CD14-positive monocyte (primary cell): ENCODE measurements around the gene TUBGCP5. TPM values are rescaled to one million over a fixed set of nuclear protein-coding genes. Genes with fewer than 3 reads are reported as not detected.
A peak's percentile ranks its signal among the peaks of the same experiment; 100 is the strongest.

ENCODE experiments used
- DNase-seq, 3 donors: peaks; one replicate each; pipeline ENCODE4 v3.0.0-alpha.2; 2011 to 2022
- H2AFZ ChIP-seq: 2 replicates; pipeline ENCODE4 v1.6.0; 2012; ENCODE audit warnings: mild to moderate bottlenecking, low read depth, low read length, inconsistent platforms; ENCODE audit not compliant: insufficient read depth, poor library complexity, severe bottlenecking
- H3K27ac ChIP-seq, 2 donors: 1 replicate in 1 of 2; 2 replicates in 1 of 2; pipeline ENCODE4 v1.5.1; 2012 to 2013; ENCODE audit warnings: low read length in 2 of 2, control low read depth in 1 of 2, inconsistent platforms in 1 of 2, low read depth in 1 of 2, mild to moderate bottlenecking in 1 of 2
- H3K27me3 ChIP-seq, 2 donors: one replicate each; pipeline versions ENCODE4 v1.6.0 to v1.6.1; 2011 to 2013; ENCODE audit warnings: low read length in 2 of 2; ENCODE audit not compliant: control insufficient read depth in 2 of 2, insufficient read depth in 2 of 2
- H3K36me3 ChIP-seq, 2 donors: replicated peaks in 1 of 2; 1 replicate in 1 of 2; 2 replicates in 1 of 2; pipeline versions ENCODE4 v1.5.1 to v1.6.1; 2012 to 2013; ENCODE audit warnings: low read length in 2 of 2, control low read depth in 1 of 2, inconsistent platforms in 1 of 2, mild to moderate bottlenecking in 1 of 2; ENCODE audit not compliant: insufficient read depth in 2 of 2, control insufficient read depth in 1 of 2
- H3K4me1 ChIP-seq, 2 donors: 1 replicate in 1 of 2; 2 replicates in 1 of 2; pipeline versions ENCODE4 v1.5.1 to v1.6.1; 2012 to 2013; ENCODE audit warnings: low read length in 2 of 2, control low read depth in 1 of 2, inconsistent platforms in 1 of 2, mild to moderate bottlenecking in 1 of 2, moderate library complexity in 1 of 2; ENCODE audit not compliant: insufficient read depth in 2 of 2, control insufficient read depth in 1 of 2
- H3K4me2 ChIP-seq: replicated peaks from 2 replicates; pipeline ENCODE3; 2012; ENCODE audit warnings: low read length, moderate library complexity, mild to moderate bottlenecking; ENCODE audit not compliant: poor library complexity, severe bottlenecking; ENCODE audit errors: extremely low read depth
- H3K4me3 ChIP-seq, 3 experiments: fragments of 200-600 bp in 1 of 3; sonication (generic) in 1 of 3; replicated peaks in 1 of 3; 1 replicate in 2 of 3; 2 replicates in 1 of 3; pipeline ENCODE4 v1.5.1; 2011 to 2013; ENCODE audit warnings: low read length in 3 of 3, mild to moderate bottlenecking in 3 of 3, control low read depth in 2 of 3, low read depth in 2 of 3, inconsistent platforms in 1 of 3, moderate library complexity in 1 of 3
- H3K79me2 ChIP-seq: 2 replicates; pipeline ENCODE4 v1.6.0; 2012; ENCODE audit warnings: mild to moderate bottlenecking, control low read depth, inconsistent platforms, low read length, moderate library complexity; ENCODE audit not compliant: insufficient read depth
- H3K9ac ChIP-seq: 2 replicates; pipeline ENCODE4 v1.6.0; 2017; ENCODE audit warnings: low read length, mild to moderate bottlenecking; ENCODE audit not compliant: insufficient read depth, poor library complexity, severe bottlenecking
- H3K9me3 ChIP-seq, 2 donors: replicated peaks in 1 of 2; 1 replicate in 1 of 2; 2 replicates in 1 of 2; pipeline versions ENCODE4 v1.5.1 to v1.6.1; 2012 to 2013; ENCODE audit warnings: low read length in 2 of 2, control low read depth in 1 of 2; ENCODE audit not compliant: control insufficient read depth in 1 of 2, insufficient read depth in 1 of 2
- H4K20me1 ChIP-seq: 2 replicates; pipeline ENCODE4 v1.6.0; 2012; ENCODE audit warnings: mild to moderate bottlenecking, low read length, control low read depth, moderate library complexity; ENCODE audit not compliant: insufficient read depth
- H3K27ac Mint-ChIP-seq, 7 donors: one replicate each; pipeline ENCODE4 v1.8.0; 2020; ENCODE audit warnings: mild to moderate bottlenecking in 7 of 7, mixed read lengths in 7 of 7, moderate library complexity in 6 of 7, inconsistent platforms in 2 of 7
- H3K27me3 Mint-ChIP-seq, 3 donors: one replicate each; pipeline ENCODE4 v1.8.0; 2021 to 2022; ENCODE audit warnings: low read depth in 3 of 3, mild to moderate bottlenecking in 3 of 3, mixed read lengths in 3 of 3, moderate library complexity in 3 of 3, inconsistent platforms in 1 of 3
- H3K36me3 Mint-ChIP-seq, 2 donors: one replicate each; pipeline ENCODE4 v1.8.0; 2020; ENCODE audit warnings: mixed read lengths in 2 of 2, inconsistent platforms in 1 of 2, mild to moderate bottlenecking in 1 of 2
- H3K4me1 Mint-ChIP-seq: one replicate; pipeline ENCODE4 v1.8.0; 2020; ENCODE audit warnings: mild to moderate bottlenecking, mixed read lengths
- H3K4me3 Mint-ChIP-seq, 2 donors: one replicate each; pipeline ENCODE4 v1.8.0; 2020; ENCODE audit warnings: mild to moderate bottlenecking in 2 of 2, mixed read lengths in 2 of 2, moderate library complexity in 1 of 2
- H3K9me3 Mint-ChIP-seq, 7 donors: one replicate each; pipeline ENCODE4 v1.8.0; 2020 to 2022; ENCODE audit warnings: mixed read lengths in 7 of 7, mild to moderate bottlenecking in 6 of 7, moderate library complexity in 6 of 7, inconsistent platforms in 2 of 7
- WGBS: methylation state at CpG from one replicate; pipeline ENCODE4 v1.1.5; 2013; ENCODE audit warnings: missing lambda C conversion rate; ENCODE audit not compliant: insufficient coverage; 5-methylcytosine and 5-hydroxymethylcytosine counted together
- intact Hi-C, 2 donors: fragments of 100-400 bp; cut with micrococcal nuclease; formaldehyde crosslinking; loops; one replicate each; pipeline versions ENCODE4 v1.15.0 to v1.15.1; 2023
- polyA plus RNA-seq, 3 donors: library from polyadenylated mRNA; depleted of rRNA in 1 of 3; unstranded in 2 of 3; stranded (reverse) in 1 of 3; fragments of 300-500 nt in 2 of 3; fragments of >200 nt in 1 of 3; fragmentation: Illumina TruSeq in 2 of 3; gene quantifications; 1 replicate in 2 of 3; 2 replicates in 1 of 3; pipeline ENCODE4 v1.2.3, GENCODE V29; 2012 to 2021
- TF ChIP-seq, protein P1 (sequence below): fragments of 200-600 bp; IDR thresholded peaks from one replicate; pipeline ENCODE4 v1.8.0; 2022; ENCODE audit warnings: antibody characterized with exemption, mild to moderate bottlenecking

Gene TUBGCP5
- polyA plus RNA-seq, 3 donors = 1.4 to 5.8 (median 1.8) TPM

DNA sequence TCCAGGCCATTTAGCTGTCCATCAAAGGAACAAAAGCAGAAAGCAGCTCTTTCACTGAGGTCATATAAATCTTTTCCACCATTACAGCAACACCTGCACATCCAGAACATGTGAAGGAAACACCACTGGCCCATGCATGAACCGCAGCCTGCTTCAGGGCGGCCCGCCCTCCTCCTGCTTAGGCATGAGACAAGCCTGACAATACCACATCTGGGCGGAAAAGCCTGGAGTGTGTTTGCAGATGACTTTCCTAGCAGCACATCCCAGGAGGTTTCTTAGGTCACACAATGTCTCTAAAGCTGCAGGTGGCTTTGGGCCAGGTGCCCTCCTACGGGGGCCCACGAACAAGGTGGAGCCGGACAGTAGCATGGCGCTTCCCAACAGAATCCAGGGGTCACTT is 78.8 kb downstream of the TUBGCP5 start:
- Histone ChIP-seq H3K9ac (no peak overlapping the region), H3K4me2 (no peak overlapping the region), H3K9me3 (no peaks in the 10 kb centered on the region), H3K4me3 (no peak overlapping the region), H4K20me1 (peaks cover 99% of the 10 kb centered on the region), H3K36me3 (no peaks in the 10 kb centered on the region), H3K4me1 (peaks cover 37 to 40% of the 10 kb centered on the region in 2 donors), H3K27me3 (no peaks in the 10 kb centered on the region), H2AFZ (no peak overlapping the region), H3K27ac (no peak overlapping the region), H3K79me2 (peaks cover 74% of the 10 kb centered on the region)
- intact Hi-C loops = no loop called here
- H3K27ac Mint-ChIP-seq = no peak overlapping the region
- DNase-seq = no peak
- peaks cover 0 to 1% (median 0%) of the 10 kb centered on the region in 3 donors for H3K27me3 Mint-ChIP-seq
- H3K36me3 Mint-ChIP-seq = peaks cover 4 to 11% of the 10 kb centered on the region in 2 donors
- no peak overlapping the region for H3K4me3 Mint-ChIP-seq
- TF ChIP-seq, protein P1, sequence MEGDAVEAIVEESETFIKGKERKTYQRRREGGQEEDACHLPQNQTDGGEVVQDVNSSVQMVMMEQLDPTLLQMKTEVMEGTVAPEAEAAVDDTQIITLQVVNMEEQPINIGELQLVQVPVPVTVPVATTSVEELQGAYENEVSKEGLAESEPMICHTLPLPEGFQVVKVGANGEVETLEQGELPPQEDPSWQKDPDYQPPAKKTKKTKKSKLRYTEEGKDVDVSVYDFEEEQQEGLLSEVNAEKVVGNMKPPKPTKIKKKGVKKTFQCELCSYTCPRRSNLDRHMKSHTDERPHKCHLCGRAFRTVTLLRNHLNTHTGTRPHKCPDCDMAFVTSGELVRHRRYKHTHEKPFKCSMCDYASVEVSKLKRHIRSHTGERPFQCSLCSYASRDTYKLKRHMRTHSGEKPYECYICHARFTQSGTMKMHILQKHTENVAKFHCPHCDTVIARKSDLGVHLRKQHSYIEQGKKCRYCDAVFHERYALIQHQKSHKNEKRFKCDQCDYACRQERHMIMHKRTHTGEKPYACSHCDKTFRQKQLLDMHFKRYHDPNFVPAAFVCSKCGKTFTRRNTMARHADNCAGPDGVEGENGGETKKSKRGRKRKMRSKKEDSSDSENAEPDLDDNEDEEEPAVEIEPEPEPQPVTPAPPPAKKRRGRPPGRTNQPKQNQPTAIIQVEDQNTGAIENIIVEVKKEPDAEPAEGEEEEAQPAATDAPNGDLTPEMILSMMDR = no peak
- H3K9me3 Mint-ChIP-seq = no peaks in the 10 kb centered on the region
- 100% methylated on average over 4 of the region's 8 CpGs for WGBS
- peaks cover 67% of the 10 kb centered on the region for H3K4me1 Mint-ChIP-seq

DNA sequence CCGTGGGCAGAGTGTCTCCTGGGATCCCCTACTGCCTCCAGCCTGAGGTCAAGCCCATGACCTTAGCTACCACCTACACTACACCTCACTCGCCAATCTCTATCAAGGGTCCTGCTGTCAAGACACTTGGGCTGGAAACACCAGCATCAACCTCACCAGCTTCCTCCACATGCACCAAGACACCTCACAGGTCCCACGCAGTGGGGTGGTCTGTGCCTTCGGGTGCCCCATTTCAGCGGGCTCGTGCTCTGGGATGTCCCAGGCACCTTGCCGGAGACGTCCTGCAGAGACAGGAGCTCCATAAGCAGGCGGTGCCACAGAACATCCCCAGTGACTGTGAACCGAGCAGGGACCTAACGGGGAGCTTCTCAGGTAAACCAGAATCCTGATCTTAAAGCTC is 79.2 kb downstream of the TUBGCP5 start:
- TF ChIP-seq, protein P1 = no peak
- intact Hi-C loops = no loop called here
- peaks cover 99% of the 10 kb centered on the region for H4K20me1 ChIP-seq
- H3K27ac ChIP-seq = no peak overlapping the region
- no peak overlapping the region for H3K4me2 ChIP-seq
- no peaks in the 10 kb centered on the region for H3K9me3 ChIP-seq
- H3K9me3 Mint-ChIP-seq = no peaks in the 10 kb centered on the region
- H3K4me1 ChIP-seq = peaks cover 41 to 44% of the 10 kb centered on the region in 2 donors
- peaks cover 74% of the 10 kb centered on the region for H3K79me2 ChIP-seq
- H3K4me1 Mint-ChIP-seq = peaks cover 72% of the 10 kb centered on the region
- WGBS = 97% methylated on average over 11 of the region's 11 CpGs
- no peaks in the 10 kb centered on the region for H3K27me3 ChIP-seq
- no peak overlapping the region for H3K4me3 Mint-ChIP-seq
- H3K27ac Mint-ChIP-seq = peak overlapping the region in 2 of 7 donors; percentile 41 to 84
- H2AFZ ChIP-seq = no peak overlapping the region
- H3K36me3 ChIP-seq = no peaks in the 10 kb centered on the region
- H3K9ac ChIP-seq = no peak overlapping the region
- DNase-seq = no peak
- H3K4me3 ChIP-seq = no peak overlapping the region
- H3K36me3 Mint-ChIP-seq = peaks cover 4 to 11% of the 10 kb centered on the region in 2 donors
- peaks cover 0 to 1% (median 0%) of the 10 kb centered on the region in 3 donors for H3K27me3 Mint-ChIP-seq
